ENCODE results near the gene PDE5A. TPM values are rescaled to one million over a fixed set of nuclear protein-coding genes. Genes with fewer than 3 reads are reported as not detected.

The PDE5A gene
- polyA plus RNA-seq, 3 donors: 0.80 to 0.82 TPM; not detected in 1

GRCh38 chr4:119540249-119540648, 88.4 kb downstream of the PDE5A start:
- H3K27ac ChIP-seq (ENCODE audit: low read depth in 1 of 2, low read length in 2 of 2): no peak overlapping the region
- WGBS (ENCODE audit: insufficient coverage): no CpG with 5 or more reads among the region's 1 CpG
- TF ChIP-seq, protein P1, sequence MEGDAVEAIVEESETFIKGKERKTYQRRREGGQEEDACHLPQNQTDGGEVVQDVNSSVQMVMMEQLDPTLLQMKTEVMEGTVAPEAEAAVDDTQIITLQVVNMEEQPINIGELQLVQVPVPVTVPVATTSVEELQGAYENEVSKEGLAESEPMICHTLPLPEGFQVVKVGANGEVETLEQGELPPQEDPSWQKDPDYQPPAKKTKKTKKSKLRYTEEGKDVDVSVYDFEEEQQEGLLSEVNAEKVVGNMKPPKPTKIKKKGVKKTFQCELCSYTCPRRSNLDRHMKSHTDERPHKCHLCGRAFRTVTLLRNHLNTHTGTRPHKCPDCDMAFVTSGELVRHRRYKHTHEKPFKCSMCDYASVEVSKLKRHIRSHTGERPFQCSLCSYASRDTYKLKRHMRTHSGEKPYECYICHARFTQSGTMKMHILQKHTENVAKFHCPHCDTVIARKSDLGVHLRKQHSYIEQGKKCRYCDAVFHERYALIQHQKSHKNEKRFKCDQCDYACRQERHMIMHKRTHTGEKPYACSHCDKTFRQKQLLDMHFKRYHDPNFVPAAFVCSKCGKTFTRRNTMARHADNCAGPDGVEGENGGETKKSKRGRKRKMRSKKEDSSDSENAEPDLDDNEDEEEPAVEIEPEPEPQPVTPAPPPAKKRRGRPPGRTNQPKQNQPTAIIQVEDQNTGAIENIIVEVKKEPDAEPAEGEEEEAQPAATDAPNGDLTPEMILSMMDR (IDR thresholded peaks at IDR 0.05): no peak
- intact Hi-C loops (cut with micrococcal nuclease): no loop called here
- no peaks in the 10 kb centered on the region for H3K4me1 ChIP-seq (ENCODE audit: control insufficient read depth in 1 of 2, insufficient read depth in 2 of 2, low read length in 2 of 2)
- no peaks in the 10 kb centered on the region for H3K36me3 ChIP-seq (replicated peaks in 1 of 2; ENCODE audit: control insufficient read depth in 1 of 2, insufficient read depth in 2 of 2, low read length in 2 of 2)
- no peak for DNase-seq
- no peak overlapping the region for H3K27ac Mint-ChIP-seq
- no peaks in the 10 kb centered on the region for H4K20me1 ChIP-seq (ENCODE audit: insufficient read depth, low read length)
- no peak overlapping the region for H3K9ac ChIP-seq (ENCODE audit: insufficient read depth, low read length, poor library complexity, severe bottlenecking)
- H2AFZ ChIP-seq (ENCODE audit: insufficient read depth, low read depth, low read length, poor library complexity, severe bottlenecking): no peak overlapping the region
- no peak overlapping the region for H3K4me3 Mint-ChIP-seq
- H3K9me3 Mint-ChIP-seq: peaks cover 0 to under 1% (median 0%) of the 10 kb centered on the region in 7 donors
- no peaks in the 10 kb centered on the region for H3K79me2 ChIP-seq (ENCODE audit: insufficient read depth, low read length)
- H3K4me2 ChIP-seq (replicated peaks; ENCODE audit: extremely low read depth, low read length, poor library complexity, severe bottlenecking): no peak overlapping the region
- H3K36me3 Mint-ChIP-seq: peaks cover 2 to 3% of the 10 kb centered on the region in 2 donors
- H3K4me1 Mint-ChIP-seq: peaks cover 6% of the 10 kb centered on the region
- no peaks in the 10 kb centered on the region for H3K27me3 ChIP-seq (ENCODE audit: control insufficient read depth in 2 of 2, insufficient read depth in 2 of 2, low read length in 2 of 2)
- no peaks in the 10 kb centered on the region for H3K9me3 ChIP-seq (replicated peaks in 1 of 2; ENCODE audit: control insufficient read depth in 1 of 2, insufficient read depth in 1 of 2, low read length in 2 of 2)
- no peaks in the 10 kb centered on the region for H3K27me3 Mint-ChIP-seq (ENCODE audit: low read depth in 3 of 3)
- no peak overlapping the region for H3K4me3 ChIP-seq (replicated peaks in 1 of 3; ENCODE audit: low read depth in 2 of 3, low read length in 3 of 3)

DNA sequence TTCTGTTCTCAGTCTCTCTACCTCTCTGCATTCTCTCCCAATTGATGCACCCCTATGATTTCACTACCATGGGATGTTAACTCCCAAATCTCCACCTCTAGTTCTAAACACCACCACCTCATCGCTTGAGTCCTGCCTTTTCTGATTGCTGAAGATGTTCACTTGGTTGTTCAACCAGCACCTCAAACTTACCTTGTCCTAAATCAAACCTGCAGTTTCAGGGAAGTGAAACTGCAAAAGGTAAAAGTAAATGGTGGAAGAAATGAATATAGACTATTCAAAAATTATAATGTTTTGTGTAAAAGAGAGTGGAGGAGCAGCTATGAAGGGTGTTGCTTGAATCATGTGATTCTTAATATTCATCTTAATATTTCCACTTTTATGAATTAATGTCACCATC, 91.0 kb downstream of the PDE5A start:
- Histone ChIP-seq H3K4me1 (ENCODE audit: control insufficient read depth in 1 of 2, insufficient read depth in 2 of 2, low read length in 2 of 2) (no peaks in the 10 kb centered on the region), H2AFZ (ENCODE audit: insufficient read depth, low read depth, low read length, poor library complexity, severe bottlenecking) (no peak overlapping the region), H3K27ac (ENCODE audit: low read depth in 1 of 2, low read length in 2 of 2) (no peak overlapping the region), H3K9ac (ENCODE audit: insufficient read depth, low read length, poor library complexity, severe bottlenecking) (no peak overlapping the region), H3K36me3 (replicated peaks in 1 of 2; ENCODE audit: control insufficient read depth in 1 of 2, insufficient read depth in 2 of 2, low read length in 2 of 2) (no peaks in the 10 kb centered on the region), H4K20me1 (ENCODE audit: insufficient read depth, low read length) (no peaks in the 10 kb centered on the region), H3K4me3 (replicated peaks in 1 of 3; ENCODE audit: low read depth in 2 of 3, low read length in 3 of 3) (no peak overlapping the region), H3K79me2 (ENCODE audit: insufficient read depth, low read length) (no peaks in the 10 kb centered on the region), H3K4me2 (replicated peaks; ENCODE audit: extremely low read depth, low read length, poor library complexity, severe bottlenecking) (no peak overlapping the region), H3K27me3 (ENCODE audit: control insufficient read depth in 2 of 2, insufficient read depth in 2 of 2, low read length in 2 of 2) (no peaks in the 10 kb centered on the region), H3K9me3 (replicated peaks in 1 of 2; ENCODE audit: control insufficient read depth in 1 of 2, insufficient read depth in 1 of 2, low read length in 2 of 2) (peaks cover 0 to 10% of the 10 kb centered on the region in 2 donors)
- H3K4me1 Mint-ChIP-seq: peaks cover 6% of the 10 kb centered on the region
- H3K4me3 Mint-ChIP-seq: no peak overlapping the region
- intact Hi-C loops (cut with micrococcal nuclease): no loop called here
- peaks cover 0 to 15% (median 4%) of the 10 kb centered on the region in 7 donors for H3K9me3 Mint-ChIP-seq
- peaks cover 2 to 9% of the 10 kb centered on the region in 2 donors for H3K36me3 Mint-ChIP-seq
- H3K27me3 Mint-ChIP-seq (ENCODE audit: low read depth in 3 of 3): no peaks in the 10 kb centered on the region
- H3K27ac Mint-ChIP-seq: peak overlapping the region in 2 of 7 donors; percentile 1 to 9
- no CpG with 5 or more reads among the region's 1 CpG for WGBS (ENCODE audit: insufficient coverage)
- no peak for DNase-seq
- TF ChIP-seq, protein P1 (IDR thresholded peaks at IDR 0.05): no peak

Measured in CD14-positive monocyte (primary cell).